ENCODE measurements around the gene SPOCK1.
"Not testable (repeated sequence)": the region's sequence is repeated elsewhere in the genome, so short reads cannot be mapped to it uniquely, and the experiment has no call there.

Gene SPOCK1

DNA sequence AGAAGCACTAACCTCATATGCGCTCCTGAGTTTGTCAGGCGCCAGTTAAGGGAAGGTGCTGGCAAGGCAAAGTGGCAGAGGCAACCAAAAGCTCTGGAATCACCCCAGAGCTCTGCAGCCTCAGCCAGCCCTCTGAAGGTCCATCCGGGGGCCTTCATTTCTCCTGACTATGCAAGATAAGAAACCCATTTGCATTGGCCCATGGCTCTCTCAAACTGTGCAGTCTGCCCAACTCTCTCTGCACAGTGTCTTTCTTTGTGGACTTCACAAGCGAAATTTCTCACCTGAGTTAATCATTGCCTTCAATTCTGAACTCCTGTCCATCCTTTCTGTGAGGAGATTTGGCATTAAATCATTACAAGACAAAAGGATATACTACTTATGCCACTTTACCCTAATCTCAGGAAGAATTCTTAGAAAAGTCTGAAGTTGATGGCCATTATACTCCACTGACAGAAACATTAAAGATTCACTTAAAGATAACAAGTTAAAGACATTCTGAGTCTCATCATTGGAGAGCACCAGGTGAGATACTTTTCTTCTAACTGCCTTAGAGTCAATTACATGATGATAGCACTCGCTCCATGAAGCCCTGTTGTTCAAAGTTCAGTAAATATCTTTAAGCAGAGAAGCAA, 235.6 kb downstream of the SPOCK1 start:
- no peak for DNase-seq (ENCODE audit: low read depth)
- no peak overlapping the region for H3K4me3 ChIP-seq (ENCODE audit: control insufficient read depth, low read depth, low read length)
- TF ChIP-seq, protein P1, sequence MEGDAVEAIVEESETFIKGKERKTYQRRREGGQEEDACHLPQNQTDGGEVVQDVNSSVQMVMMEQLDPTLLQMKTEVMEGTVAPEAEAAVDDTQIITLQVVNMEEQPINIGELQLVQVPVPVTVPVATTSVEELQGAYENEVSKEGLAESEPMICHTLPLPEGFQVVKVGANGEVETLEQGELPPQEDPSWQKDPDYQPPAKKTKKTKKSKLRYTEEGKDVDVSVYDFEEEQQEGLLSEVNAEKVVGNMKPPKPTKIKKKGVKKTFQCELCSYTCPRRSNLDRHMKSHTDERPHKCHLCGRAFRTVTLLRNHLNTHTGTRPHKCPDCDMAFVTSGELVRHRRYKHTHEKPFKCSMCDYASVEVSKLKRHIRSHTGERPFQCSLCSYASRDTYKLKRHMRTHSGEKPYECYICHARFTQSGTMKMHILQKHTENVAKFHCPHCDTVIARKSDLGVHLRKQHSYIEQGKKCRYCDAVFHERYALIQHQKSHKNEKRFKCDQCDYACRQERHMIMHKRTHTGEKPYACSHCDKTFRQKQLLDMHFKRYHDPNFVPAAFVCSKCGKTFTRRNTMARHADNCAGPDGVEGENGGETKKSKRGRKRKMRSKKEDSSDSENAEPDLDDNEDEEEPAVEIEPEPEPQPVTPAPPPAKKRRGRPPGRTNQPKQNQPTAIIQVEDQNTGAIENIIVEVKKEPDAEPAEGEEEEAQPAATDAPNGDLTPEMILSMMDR (IDR thresholded peaks at IDR 0.05; ENCODE audit: control insufficient read depth, insufficient read depth, low read depth, low read length, missing control alignments): no peak

DNA sequence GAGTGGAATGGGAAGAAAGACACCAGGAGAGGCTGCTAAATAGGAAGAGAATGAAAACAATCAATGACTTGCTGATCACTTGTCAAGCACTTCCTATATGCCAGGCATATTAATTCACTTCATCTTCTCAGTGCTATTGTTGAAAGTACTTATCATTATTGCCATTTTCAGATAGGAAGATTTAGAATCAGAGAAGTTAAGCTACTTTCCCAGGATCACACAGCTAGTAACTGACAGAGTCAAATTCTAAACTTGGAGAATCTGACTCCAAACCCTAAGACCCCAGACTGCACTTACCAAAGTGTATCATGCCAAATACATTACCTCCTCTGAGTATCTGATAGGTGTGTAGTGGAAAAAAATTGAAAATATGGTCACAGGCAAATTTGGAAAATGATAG, 236.3 kb downstream of the SPOCK1 start:
- no peak for DNase-seq (ENCODE audit: low read depth)
- TF ChIP-seq, protein P1 (IDR thresholded peaks at IDR 0.05; ENCODE audit: control insufficient read depth, insufficient read depth, low read depth, low read length, missing control alignments): no peak
- H3K4me3 ChIP-seq (ENCODE audit: control insufficient read depth, low read depth, low read length): no peak overlapping the region

GRCh38 chr5:137260820-137261695, 238.1 kb downstream of the SPOCK1 start:
- no peak overlapping the region for H3K4me3 ChIP-seq (ENCODE audit: control insufficient read depth, low read depth, low read length)
- DNase-seq (ENCODE audit: low read depth): no peak
- TF ChIP-seq, protein P1 (IDR thresholded peaks at IDR 0.05; ENCODE audit: control insufficient read depth, insufficient read depth, low read depth, low read length, missing control alignments): no peak

DNA sequence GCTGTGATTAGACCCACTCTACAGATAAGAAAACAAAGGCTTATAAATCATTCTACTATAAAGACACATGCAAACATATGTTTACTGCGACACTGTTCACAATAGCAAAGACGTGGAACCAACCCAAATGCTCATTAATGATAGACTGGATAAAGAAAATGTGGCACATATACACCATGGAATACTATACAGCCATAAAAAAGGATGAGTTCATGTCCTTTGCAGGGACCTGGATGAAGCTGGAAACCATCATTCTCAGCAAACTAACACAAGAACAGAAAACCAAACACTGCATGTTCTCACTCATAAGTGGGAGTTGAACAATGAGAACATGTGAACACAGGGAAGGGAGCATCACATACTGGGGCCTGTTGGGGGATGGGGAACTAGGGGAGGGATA, 240.0 kb downstream of the SPOCK1 start:
- H3K4me3 ChIP-seq (ENCODE audit: control insufficient read depth, low read depth, low read length); DNase-seq (ENCODE audit: low read depth): not testable (repeated sequence)

GRCh38 chr5:137254119-137255090, 244.7 kb downstream of the SPOCK1 start:
- TF ChIP-seq, protein P1 (IDR thresholded peaks at IDR 0.05; ENCODE audit: control insufficient read depth, insufficient read depth, low read depth, low read length, missing control alignments): no peak
- DNase-seq (ENCODE audit: low read depth): peak; percentile 58
- H3K4me3 ChIP-seq (ENCODE audit: control insufficient read depth, low read depth, low read length): no peak overlapping the region

GRCh38 chr5:137252512-137252911, 246.6 kb downstream of the SPOCK1 start:
- H3K4me3 ChIP-seq (ENCODE audit: control insufficient read depth, low read depth, low read length): no peak overlapping the region
- DNase-seq (ENCODE audit: low read depth): no peak
- TF ChIP-seq, protein P1 (IDR thresholded peaks at IDR 0.05; ENCODE audit: control insufficient read depth, insufficient read depth, low read depth, low read length, missing control alignments): no peak
